Rectal smooth muscle tissue (tissue), 1 donor: ENCODE data around the gene HFE.
A peak's percentile ranks its signal among the peaks of the same experiment; 100 is the strongest.
"Not testable (repeated sequence)": the region's sequence is repeated elsewhere in the genome, so short reads cannot be mapped to it uniquely, and the experiment has no call there.

Source experiments
- H3K27ac ChIP-seq: one replicate; pipeline ENCODE4 v1.7.0; 2013; ENCODE audit warnings: low read depth, low read length, inconsistent platforms
- H3K27me3 ChIP-seq: one replicate; pipeline ENCODE4 v1.7.0; 2013; ENCODE audit warnings: low read length; ENCODE audit not compliant: control insufficient read depth, insufficient read depth
- H3K36me3 ChIP-seq: one replicate; pipeline ENCODE4 v1.7.0; 2013; ENCODE audit warnings: low read length; ENCODE audit not compliant: control insufficient read depth, insufficient read depth
- H3K4me1 ChIP-seq: one replicate; pipeline ENCODE4 v1.7.0; 2013; ENCODE audit warnings: low read length; ENCODE audit not compliant: control insufficient read depth, insufficient read depth
- H3K4me3 ChIP-seq: one replicate; pipeline ENCODE4 v1.7.0; 2013; ENCODE audit warnings: low read length
- H3K9ac ChIP-seq: one replicate; pipeline ENCODE4 v1.7.0; 2013; ENCODE audit warnings: low read length

The HFE gene

DNA sequence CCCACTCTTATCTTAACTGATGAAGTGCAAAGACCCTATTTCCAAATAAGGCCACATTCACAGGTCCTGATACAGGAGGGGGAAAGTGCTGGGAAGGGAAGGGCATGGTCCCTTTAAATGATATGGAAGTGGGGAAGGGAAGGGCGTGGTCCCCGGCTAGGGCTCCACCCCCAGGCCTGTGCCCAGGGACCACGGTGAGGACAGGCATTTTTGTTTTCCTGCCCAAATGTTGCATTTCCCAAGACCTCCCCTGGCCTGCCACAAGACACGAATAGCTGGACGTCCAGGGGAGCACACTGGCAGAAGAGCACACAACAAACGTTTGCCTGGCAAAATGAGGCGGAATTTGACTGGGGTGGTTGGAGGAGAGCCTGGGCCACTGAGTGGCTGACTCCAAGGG is 16.1 kb upstream of the HFE start:
- Histone ChIP-seq H3K36me3 (no peaks in the 10 kb centered on the region), H3K27me3 (no peaks in the 10 kb centered on the region), H3K4me3 (no peak overlapping the region), H3K27ac (no peak overlapping the region), H3K4me1 (no peaks in the 10 kb centered on the region), H3K9ac (no peak overlapping the region)

DNA sequence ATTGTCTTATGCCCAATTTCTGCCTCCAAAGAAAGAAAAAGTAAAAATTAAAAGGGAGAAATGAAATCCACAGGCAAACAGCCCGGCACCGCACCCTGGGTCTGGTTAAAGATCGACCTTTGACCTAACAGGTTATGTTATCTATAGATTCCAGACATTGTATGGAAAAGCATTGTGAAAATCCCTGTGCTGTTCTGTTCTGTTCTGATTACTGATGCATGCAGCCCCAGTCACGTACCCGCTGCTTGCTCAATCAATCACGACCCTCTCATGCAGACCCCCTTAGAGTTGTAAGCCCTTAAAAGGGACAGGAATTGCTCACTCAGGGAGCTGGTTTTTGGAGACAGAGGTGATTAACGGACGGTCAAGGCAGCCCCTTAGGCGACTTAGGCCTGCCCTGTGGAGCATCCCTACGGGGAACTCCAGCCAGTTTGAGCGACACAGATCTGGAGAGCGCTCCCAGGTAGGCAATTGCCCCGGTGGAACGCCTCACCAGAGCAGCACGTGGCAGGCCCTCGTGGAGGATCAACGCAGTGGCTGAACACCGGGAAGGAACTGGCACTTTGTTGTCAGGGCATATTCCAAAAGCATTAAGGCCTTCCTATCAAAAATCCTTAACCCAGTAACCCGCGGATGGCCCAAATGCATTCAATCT is 12.0 kb upstream of the HFE start:
- Histone ChIP-seq H3K4me3 (no peak overlapping the region), H3K27ac (no peak overlapping the region), H3K36me3 (no peaks in the 10 kb centered on the region), H3K4me1 (no peaks in the 10 kb centered on the region), H3K27me3 (no peaks in the 10 kb centered on the region), H3K9ac (no peak overlapping the region)

DNA sequence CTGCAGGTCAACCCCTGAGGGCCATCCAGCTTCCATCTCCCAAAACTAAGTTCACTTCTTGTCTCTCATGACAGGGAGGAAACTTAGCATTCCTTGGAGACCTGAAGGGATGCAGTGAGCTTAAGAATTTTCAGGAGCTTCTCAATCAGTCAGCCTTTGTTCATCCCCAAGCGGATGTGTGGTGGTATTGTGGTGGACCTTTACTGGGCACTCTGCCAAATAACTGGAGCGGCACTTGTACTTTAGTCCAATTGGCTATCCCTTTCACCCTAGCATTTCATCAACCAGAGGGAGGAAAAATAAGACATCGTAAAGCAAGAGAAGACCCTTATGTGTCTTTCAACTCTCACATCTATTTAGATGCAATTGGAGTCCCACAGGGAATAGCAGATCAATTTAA is 9.2 kb upstream of the HFE start:
- H3K36me3 ChIP-seq, H3K27me3 ChIP-seq, H3K9ac ChIP-seq, H3K4me3 ChIP-seq, H3K27ac ChIP-seq, H3K4me1 ChIP-seq: not testable (repeated sequence)

DNA sequence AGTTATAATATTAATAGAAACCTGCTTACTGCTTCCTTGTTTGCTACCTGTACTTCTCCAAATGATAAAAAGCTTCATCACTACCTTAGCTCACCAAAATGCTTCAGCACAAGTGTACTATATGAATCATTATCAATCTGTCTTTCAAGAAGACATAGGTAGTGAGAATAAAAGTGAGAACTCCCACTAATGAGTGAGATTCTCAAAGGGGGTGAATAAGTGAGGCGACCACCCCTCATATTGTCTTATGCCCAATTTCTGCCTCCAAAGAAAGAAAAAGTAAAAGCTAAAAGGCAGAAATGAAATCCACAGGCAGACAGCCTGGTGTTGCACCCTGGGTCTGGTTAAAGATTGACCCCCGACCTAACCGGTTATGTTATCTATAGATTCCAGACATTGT is 6.1 kb upstream of the HFE start:
- H3K27me3 ChIP-seq = not testable (repeated sequence)

DNA sequence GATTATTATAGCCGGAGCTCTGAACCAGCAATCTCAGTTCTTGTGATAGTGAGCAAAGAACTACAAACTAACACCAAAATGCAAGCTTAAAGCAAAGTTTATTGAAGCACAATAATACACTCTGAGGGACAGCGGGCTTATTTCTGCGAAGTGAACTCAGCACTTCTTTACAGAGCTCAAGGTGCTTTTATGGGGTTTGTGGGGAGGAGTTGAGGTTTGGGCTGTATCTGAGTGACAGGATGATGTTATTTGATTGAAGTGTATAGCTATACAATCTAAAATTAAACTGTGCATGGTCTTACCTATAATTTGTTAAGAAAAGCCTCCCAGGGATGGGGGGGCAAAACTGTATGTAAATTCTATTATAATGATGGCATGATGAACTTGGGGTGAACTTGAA is 1.0 kb upstream of the HFE start:
- no peaks in the 10 kb centered on the region for H3K36me3 ChIP-seq
- H3K9ac ChIP-seq = no peak overlapping the region
- H3K4me3 ChIP-seq = no peak overlapping the region
- no peaks in the 10 kb centered on the region for H3K27me3 ChIP-seq
- peaks cover 11% of the 10 kb centered on the region for H3K4me1 ChIP-seq
- H3K27ac ChIP-seq = no peak overlapping the region

More for the DNA sequence above, 6.1 kb upstream of the HFE start:
- H3K4me1 ChIP-seq, H3K4me3 ChIP-seq, H3K36me3 ChIP-seq, H3K9ac ChIP-seq, H3K27ac ChIP-seq: not testable (repeated sequence)

DNA sequence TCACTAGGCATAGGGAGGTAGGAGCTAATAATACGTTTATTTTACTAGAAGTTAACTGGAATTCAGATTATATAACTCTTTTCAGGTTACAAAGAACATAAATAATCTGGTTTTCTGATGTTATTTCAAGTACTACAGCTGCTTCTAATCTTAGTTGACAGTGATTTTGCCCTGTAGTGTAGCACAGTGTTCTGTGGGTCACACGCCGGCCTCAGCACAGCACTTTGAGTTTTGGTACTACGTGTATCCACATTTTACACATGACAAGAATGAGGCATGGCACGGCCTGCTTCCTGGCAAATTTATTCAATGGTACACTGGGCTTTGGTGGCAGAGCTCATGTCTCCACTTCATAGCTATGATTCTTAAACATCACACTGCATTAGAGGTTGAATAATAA is 1.1 kb downstream of the HFE start:
- Histone ChIP-seq H3K36me3 (no peaks in the 10 kb centered on the region), H3K4me3 (peak overlapping the region; percentile 86), H3K9ac (no peak overlapping the region), H3K4me1 (peaks cover 11% of the 10 kb centered on the region), H3K27ac (peak overlapping the region; percentile 95), H3K27me3 (no peaks in the 10 kb centered on the region)

DNA sequence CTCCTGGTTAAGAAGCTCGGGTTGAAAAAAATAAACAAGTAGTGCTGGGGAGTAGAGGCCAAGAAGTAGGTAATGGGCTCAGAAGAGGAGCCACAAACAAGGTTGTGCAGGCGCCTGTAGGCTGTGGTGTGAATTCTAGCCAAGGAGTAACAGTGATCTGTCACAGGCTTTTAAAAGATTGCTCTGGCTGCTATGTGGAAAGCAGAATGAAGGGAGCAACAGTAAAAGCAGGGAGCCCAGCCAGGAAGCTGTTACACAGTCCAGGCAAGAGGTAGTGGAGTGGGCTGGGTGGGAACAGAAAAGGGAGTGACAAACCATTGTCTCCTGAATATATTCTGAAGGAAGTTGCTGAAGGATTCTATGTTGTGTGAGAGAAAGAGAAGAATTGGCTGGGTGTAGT is 2.0 kb downstream of the HFE start:
- Histone ChIP-seq H3K4me3 (no peak overlapping the region), H3K9ac (no peak overlapping the region), H3K36me3 (no peaks in the 10 kb centered on the region), H3K4me1 (peaks cover 11% of the 10 kb centered on the region), H3K27ac (peak overlapping the region; percentile 95), H3K27me3 (no peaks in the 10 kb centered on the region)

DNA sequence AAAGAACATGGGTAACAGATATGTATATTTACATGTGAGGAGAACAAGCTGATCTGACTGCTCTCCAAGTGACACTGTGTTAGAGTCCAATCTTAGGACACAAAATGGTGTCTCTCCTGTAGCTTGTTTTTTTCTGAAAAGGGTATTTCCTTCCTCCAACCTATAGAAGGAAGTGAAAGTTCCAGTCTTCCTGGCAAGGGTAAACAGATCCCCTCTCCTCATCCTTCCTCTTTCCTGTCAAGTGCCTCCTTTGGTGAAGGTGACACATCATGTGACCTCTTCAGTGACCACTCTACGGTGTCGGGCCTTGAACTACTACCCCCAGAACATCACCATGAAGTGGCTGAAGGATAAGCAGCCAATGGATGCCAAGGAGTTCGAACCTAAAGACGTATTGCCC is 5.2 kb downstream of the HFE start:
- no peaks in the 10 kb centered on the region for H3K27me3 ChIP-seq
- no peak overlapping the region for H3K27ac ChIP-seq
- peaks cover 11% of the 10 kb centered on the region for H3K4me1 ChIP-seq
- no peak overlapping the region for H3K4me3 ChIP-seq
- H3K36me3 ChIP-seq = no peaks in the 10 kb centered on the region
- H3K9ac ChIP-seq = no peak overlapping the region

DNA sequence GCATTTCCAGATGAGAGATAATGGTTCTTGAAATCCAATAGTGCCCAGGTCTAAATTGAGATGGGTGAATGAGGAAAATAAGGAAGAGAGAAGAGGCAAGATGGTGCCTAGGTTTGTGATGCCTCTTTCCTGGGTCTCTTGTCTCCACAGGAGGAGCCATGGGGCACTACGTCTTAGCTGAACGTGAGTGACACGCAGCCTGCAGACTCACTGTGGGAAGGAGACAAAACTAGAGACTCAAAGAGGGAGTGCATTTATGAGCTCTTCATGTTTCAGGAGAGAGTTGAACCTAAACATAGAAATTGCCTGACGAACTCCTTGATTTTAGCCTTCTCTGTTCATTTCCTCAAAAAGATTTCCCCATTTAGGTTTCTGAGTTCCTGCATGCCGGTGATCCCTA is 6.8 kb downstream of the HFE start:
- H3K4me1 ChIP-seq = no peaks in the 10 kb centered on the region
- H3K27me3 ChIP-seq = no peaks in the 10 kb centered on the region
- no peak overlapping the region for H3K4me3 ChIP-seq
- H3K36me3 ChIP-seq = no peaks in the 10 kb centered on the region
- H3K27ac ChIP-seq = no peak overlapping the region
- no peak overlapping the region for H3K9ac ChIP-seq

DNA sequence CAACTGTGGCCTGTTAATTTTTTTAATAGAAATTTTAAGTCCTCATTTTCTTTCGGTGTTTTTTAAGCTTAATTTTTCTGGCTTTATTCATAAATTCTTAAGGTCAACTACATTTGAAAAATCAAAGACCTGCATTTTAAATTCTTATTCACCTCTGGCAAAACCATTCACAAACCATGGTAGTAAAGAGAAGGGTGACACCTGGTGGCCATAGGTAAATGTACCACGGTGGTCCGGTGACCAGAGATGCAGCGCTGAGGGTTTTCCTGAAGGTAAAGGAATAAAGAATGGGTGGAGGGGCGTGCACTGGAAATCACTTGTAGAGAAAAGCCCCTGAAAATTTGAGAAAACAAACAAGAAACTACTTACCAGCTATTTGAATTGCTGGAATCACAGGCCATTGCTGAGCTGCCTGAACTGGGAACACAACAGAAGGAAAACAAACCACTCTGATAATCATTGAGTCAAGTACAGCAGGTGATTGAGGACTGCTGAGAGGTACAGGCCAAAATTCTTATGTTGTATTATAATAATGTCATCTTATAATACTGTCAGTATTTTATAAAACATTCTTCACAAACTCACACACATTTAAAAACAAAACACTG is 10.1 kb downstream of the HFE start:
- H3K4me1 ChIP-seq = no peaks in the 10 kb centered on the region
- no peaks in the 10 kb centered on the region for H3K36me3 ChIP-seq
- H3K4me3 ChIP-seq = no peak overlapping the region
- no peak overlapping the region for H3K27ac ChIP-seq
- H3K9ac ChIP-seq = no peak overlapping the region
- no peaks in the 10 kb centered on the region for H3K27me3 ChIP-seq

DNA sequence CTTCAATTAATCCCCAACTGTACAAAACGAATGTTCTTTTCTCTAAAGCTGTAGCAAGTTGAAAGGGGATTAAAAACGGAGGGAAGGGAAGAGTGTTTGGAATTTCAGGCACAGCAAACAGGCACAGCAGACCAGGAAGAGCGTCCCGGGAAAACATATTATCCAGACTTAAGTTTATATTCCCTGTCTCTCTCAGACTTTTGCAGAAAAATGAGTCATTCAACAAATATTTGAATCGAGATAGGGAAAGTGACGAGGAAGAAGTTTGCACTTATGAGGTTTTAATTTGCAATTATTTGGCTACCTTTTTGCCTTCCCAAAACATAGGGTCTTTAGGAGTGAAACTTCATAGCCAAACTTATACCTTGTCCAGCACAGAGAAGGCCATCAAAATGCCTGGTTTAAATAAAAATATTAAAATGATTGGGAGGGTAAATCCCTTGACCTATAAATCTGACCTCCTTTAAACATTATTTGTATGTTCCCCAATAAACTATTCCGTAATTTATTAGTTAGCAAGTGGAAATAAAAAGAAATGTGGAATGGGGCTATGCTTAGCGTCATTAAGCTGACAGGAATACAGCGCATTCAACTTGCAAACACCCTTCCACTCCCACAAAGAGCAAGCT is 16.0 kb downstream of the HFE start:
- no peaks in the 10 kb centered on the region for H3K27me3 ChIP-seq
- peak overlapping the region; percentile 80 for H3K4me3 ChIP-seq
- H3K27ac ChIP-seq = peak overlapping the region; percentile 92
- no peak overlapping the region for H3K9ac ChIP-seq
- peaks cover 6% of the 10 kb centered on the region for H3K4me1 ChIP-seq
- H3K36me3 ChIP-seq = no peaks in the 10 kb centered on the region

DNA sequence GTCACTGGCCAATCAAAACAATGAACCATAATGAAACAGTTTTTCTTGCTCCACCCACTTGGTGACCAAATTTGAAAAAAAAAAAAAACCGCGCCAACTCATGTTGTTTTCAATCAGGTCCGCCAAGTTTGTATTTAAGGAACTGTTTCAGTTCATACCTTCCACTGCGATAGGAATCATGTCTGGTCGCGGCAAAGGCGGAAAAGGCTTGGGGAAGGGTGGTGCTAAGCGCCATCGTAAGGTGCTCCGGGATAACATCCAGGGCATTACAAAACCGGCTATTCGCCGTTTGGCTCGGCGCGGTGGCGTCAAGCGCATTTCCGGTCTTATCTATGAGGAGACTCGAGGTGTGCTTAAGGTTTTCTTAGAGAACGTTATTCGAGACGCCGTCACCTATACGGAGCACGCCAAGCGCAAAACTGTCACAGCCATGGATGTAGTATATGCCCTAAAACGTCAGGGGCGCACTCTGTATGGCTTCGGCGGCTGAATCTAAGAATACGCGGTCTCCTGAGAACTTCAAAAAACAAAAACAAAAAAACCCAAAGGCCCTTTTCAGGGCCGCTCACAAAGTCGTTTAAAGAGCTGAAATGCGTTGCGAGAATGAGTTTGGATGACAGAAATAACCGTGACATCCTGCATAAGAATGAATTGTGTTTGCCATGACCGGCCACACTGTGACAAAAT is 16.7 kb downstream of the HFE start:
- H3K36me3 ChIP-seq = no peaks in the 10 kb centered on the region
- peaks cover 6% of the 10 kb centered on the region for H3K4me1 ChIP-seq
- H3K9ac ChIP-seq = peak overlapping the region; percentile 46
- H3K4me3 ChIP-seq = peak overlapping the region; percentile 80
- no peaks in the 10 kb centered on the region for H3K27me3 ChIP-seq
- peak overlapping the region; percentile 92 for H3K27ac ChIP-seq
